ENCODE data around the gene ACVR2A.

The ACVR2A gene

DNA sequence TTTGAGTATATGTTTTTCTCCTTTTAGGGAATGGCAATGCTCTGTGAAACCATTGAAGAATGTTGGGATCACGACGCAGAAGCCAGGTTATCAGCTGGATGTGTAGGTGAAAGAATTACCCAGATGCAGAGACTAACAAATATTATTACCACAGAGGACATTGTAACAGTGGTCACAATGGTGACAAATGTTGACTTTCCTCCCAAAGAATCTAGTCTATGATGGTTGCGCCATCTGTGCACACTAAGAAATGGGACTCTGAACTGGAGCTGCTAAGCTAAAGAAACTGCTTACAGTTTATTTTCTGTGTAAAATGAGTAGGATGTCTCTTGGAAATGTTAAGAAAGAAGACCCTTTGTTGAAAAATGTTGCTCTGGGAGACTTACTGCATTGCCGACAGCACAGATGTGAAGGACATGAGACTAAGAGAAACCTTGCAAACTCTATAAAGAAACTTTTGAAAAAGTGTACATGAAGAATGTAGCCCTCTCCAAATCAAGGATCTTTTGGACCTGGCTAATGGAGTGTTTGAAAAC, 82.3 kb downstream of the ACVR2A start:
- DNase-seq, result no peak

- no peak for DNase-seq
Measured at GRCh38 chr2:147933931-147934330, 89.1 kb downstream of the ACVR2A start.

- no peak for DNase-seq
Measured at GRCh38 chr2:147934881-147935620, 90.2 kb downstream of the ACVR2A start.

GRCh38 chr2:147937744-147938349, 93.0 kb downstream of the ACVR2A start:
- peak in 1 of 5 donors; percentile 16 for DNase-seq

- no peak for DNase-seq
Measured at GRCh38 chr2:147939313-147939712, 94.5 kb downstream of the ACVR2A start.

DNA sequence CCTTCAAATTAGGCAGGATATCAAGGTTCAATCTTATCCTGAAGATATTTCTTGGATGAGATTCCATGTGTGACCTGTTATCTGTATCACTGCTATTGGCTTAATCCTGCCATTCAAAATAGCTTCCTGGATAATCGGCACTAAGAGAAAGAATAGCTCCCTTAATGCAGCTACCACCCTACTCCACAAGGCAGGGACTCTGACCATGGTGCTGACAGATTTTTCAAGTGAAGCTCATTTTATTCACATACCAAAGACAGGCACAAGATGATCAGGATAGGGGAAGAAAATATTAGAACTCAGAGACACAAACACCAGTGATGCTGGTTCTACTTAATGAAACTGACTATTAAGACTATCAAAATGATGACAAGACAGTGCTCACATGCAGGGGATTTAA, 100.8 kb downstream of the ACVR2A start:
- no peak for DNase-seq

DNA sequence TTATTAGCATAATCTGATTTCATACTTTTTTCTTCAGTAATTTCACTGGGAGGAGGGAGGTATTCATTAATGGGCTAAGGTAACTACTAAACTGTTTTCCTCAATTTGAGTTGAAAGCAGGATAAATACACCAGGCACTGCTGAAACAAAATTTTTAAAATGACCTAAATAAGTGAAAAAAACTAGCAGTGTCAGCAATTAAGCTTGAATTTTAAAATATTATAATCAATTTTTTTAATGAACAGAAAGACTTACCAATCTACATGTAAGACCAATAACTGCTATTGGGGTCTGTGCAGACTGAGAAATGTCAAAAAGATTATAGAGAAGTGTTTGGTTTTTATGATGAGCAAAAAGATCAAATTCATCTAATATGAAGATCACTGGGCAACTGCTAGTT, 107.3 kb downstream of the ACVR2A start:
- no peak for DNase-seq

DNA sequence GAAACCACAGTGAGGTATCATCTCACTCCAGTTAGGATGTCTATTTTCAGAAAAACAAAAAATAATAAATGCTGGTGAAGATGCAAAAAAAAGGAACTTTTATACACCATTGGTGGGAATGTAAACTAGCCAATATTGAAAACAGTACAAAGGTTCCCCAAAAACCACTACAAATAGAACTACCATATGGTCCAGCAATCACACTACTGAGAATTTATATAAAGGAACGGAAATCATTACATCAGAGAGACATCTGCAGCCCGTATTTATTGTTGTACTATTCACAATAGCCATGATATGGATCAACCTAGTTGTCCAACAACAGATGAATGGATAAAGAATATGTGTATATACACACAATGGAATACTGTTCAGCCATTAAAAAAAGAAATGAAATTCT, 123.7 kb downstream of the ACVR2A start:
- DNase-seq, result no peak

DNA sequence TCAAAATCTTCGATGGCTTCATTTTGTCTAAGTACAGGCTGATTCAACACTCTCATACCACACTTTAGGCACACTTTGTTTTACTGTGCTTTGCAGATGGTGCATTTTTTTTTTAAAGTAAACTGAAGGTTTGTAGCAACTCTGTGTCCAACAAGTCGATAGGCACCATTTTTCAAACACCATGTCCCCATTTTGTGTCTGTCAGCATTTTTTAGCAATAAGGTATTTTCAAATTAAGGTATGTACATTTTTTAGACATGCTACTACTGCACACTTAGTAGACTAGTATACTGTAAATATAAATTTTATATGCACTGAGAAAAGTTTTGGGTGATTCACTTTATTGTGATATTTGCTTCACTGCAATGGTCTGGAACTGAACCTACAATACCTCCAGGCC, 131.3 kb downstream of the ACVR2A start:
- no peak for DNase-seq

- no peak for DNase-seq
Measured at GRCh38 chr2:147977679-147978078, 132.8 kb downstream of the ACVR2A start.

Data from T-helper 1 cell (primary cell).